Measurements from ENCODE around the gene MICU1. TPM values are rescaled to one million over a fixed set of nuclear protein-coding genes. Genes with fewer than 3 reads are reported as not detected.

Gene MICU1
- total and polyA plus RNA-seq, 2 donors (not counting 3 experiments of a cell fraction or from before 2014, with no cell fraction given) = 27.5 to 48.0 TPM

DNA sequence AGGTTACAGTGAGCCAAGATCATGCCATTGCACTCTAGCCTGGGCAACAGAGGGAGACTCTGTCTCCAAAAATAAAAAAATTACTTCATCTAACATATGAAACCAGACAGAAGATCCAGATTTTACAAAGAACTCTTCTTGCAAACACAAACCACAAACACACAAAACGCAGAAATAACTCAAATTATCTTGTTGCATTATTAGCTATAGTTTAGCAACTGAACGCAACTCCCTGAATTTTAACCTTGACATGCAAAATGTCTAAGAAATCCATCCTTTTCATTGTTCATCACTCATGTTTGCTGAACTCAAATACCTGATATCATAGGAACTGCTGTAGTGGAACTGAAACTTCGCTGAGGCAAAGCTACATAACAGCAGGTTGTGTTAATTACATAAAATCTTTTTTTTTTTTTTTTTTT, 64.1 kb downstream of the MICU1 start:
- H3K9me1 ChIP-seq (replicated peaks; ENCODE audit: control insufficient read depth, extremely low read depth, insufficient read depth, low read length) = no peaks in the 10 kb centered on the region
- BruUV-seq (replicated peaks) = no TSS peak
- H3K4me1 ChIP-seq (ENCODE audit: control insufficient read depth, extremely low read depth, insufficient read depth, low read length) = no peaks in the 10 kb centered on the region
- POLR2A ChIA-PET = no interaction called here
- intact Hi-C loops (cut with micrococcal nuclease) = no loop called here
- dilution Hi-C loops (cut with MboI; ENCODE audit: extremely low pct_ligation_motif_present, low sequenced_read_pairs) = no loop called here
- H3K79me2 ChIP-seq (ENCODE audit: control insufficient read depth, insufficient read depth, low read length) = no peaks in the 10 kb centered on the region
- H3K4me2 ChIP-seq (ENCODE audit: insufficient read depth, low read length) = no peak overlapping the region
- no peaks in the 10 kb centered on the region for H3K9me3 ChIP-seq (replicated peaks; ENCODE audit: control insufficient read depth, insufficient read depth, low read length)
- no peaks in the 10 kb centered on the region for H4K20me1 ChIP-seq (replicated peaks; ENCODE audit: control insufficient read depth, extremely low read depth, insufficient read depth, low read length)
- H3K27me3 ChIP-seq (ENCODE audit: control insufficient read depth in 2 of 2, insufficient read depth in 2 of 2, low read length in 2 of 2) = no peaks in the 10 kb centered on the region
- H3K9ac ChIP-seq (replicated peaks; ENCODE audit: extremely low read depth, insufficient read depth, low read length) = no peak overlapping the region
- TF ChIP-seq POLR2AphosphoS5 (IDR thresholded peaks at IDR 0.05; ENCODE audit: insufficient read depth, low read depth, low read length) (no peak), GATA2 (IDR thresholded peaks at IDR 0.05; ENCODE audit: insufficient read depth, insufficient read length, low read depth, low read length) (no peak), MYC (IDR thresholded peaks at IDR 0.05; ENCODE audit: low read depth, low read length) (no peak), FOS (IDR thresholded peaks at IDR 0.05; ENCODE audit: borderline replicate concordance, insufficient read depth, low read length) (no peak), JUN (IDR thresholded peaks at IDR 0.05; ENCODE audit: borderline replicate concordance, insufficient read depth, insufficient read length, low read depth) (no peak), EZH2 (IDR thresholded peaks at IDR 0.05; ENCODE audit: borderline replicate concordance, low read depth, low read length, severe bottlenecking) (no peak), POLR2A (IDR thresholded peaks at IDR 0.05; ENCODE audit: low read depth, low read length) (no peak)
- TF ChIP-seq, protein P1, sequence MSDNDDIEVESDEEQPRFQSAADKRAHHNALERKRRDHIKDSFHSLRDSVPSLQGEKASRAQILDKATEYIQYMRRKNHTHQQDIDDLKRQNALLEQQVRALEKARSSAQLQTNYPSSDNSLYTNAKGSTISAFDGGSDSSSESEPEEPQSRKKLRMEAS (IDR thresholded peaks at IDR 0.05; ENCODE audit: insufficient read depth, insufficient read length) = no peak
- TF ChIP-seq, protein P2, sequence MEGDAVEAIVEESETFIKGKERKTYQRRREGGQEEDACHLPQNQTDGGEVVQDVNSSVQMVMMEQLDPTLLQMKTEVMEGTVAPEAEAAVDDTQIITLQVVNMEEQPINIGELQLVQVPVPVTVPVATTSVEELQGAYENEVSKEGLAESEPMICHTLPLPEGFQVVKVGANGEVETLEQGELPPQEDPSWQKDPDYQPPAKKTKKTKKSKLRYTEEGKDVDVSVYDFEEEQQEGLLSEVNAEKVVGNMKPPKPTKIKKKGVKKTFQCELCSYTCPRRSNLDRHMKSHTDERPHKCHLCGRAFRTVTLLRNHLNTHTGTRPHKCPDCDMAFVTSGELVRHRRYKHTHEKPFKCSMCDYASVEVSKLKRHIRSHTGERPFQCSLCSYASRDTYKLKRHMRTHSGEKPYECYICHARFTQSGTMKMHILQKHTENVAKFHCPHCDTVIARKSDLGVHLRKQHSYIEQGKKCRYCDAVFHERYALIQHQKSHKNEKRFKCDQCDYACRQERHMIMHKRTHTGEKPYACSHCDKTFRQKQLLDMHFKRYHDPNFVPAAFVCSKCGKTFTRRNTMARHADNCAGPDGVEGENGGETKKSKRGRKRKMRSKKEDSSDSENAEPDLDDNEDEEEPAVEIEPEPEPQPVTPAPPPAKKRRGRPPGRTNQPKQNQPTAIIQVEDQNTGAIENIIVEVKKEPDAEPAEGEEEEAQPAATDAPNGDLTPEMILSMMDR (IDR thresholded peaks at IDR 0.05; ENCODE audit: extremely low read depth in 1 of 2, insufficient read depth in 1 of 2, low read depth in 1 of 2, low read length in 2 of 2) = no peak
- FAIRE-seq (no peak), DNase-seq (ENCODE audit: low read depth, low spot score) (no peak)
- peaks cover 1 to 7% of the 10 kb centered on the region in 2 experiments for H3K36me3 ChIP-seq (ENCODE audit: control insufficient read depth in 2 of 2, extremely low read depth in 1 of 2, insufficient read depth in 2 of 2, low read length in 2 of 2)
- no peak overlapping the region for H3K27ac ChIP-seq (ENCODE audit: insufficient read depth, low read depth, low read length)
- CTCF ChIA-PET = no interaction called here
- H2AFZ ChIP-seq (ENCODE audit: low read depth, low read length) = no peak overlapping the region
- no peak overlapping the region for H3K4me3 ChIP-seq (replicated peaks in 1 of 3; ENCODE audit: insufficient read depth in 1 of 3, low read depth in 1 of 3, low read length in 3 of 3)

Measured in endothelial cell of umbilical vein (primary cell).